Brain pericyte (primary cell): ENCODE data around the gene INSYN1.
"Not testable (repeated sequence)": the region's sequence is repeated elsewhere in the genome, so short reads cannot be mapped to it uniquely, and the experiment has no call there.

Source experiments
- DNase-seq: peaks from one replicate; pipeline ENCODE4 v3.0.0-alpha.2; 2012; ENCODE audit warnings: low read depth, low spot score

The INSYN1 gene

GRCh38 chr15:73753250-73754130 is at the start of gene INSYN1:
Gene INSYN1, minus strand, starts transcription at chr15:73753351. Its CDS starts 2,221 bp downstream, at chr15:73751130.
- no peak for DNase-seq

GRCh38 chr15:73802431-73803041 is 49.4 kb upstream of the INSYN1 start:
- no peak for DNase-seq

GRCh38 chr15:73800662-73801345 is 47.7 kb upstream of the INSYN1 start:
- DNase-seq, result no peak

DNA sequence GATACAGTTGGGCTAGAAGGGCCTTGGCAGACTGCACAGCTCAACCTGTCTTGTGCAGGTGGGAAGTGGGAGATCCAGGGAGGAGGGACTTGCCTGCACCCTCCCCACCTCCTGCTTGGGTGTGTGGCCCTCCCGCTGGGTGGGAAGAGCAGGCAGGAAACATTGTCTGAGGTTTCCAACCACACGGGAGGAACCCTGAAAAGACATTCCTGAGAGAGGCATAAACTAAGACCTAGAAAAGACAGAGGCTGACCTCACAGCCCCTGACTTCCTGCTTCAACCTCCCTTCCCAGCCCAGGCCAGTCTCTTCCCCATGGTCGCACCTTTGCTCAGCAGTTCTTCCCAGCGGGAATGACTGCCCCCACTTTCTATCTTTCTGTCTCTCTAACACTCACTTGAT is 46.3 kb upstream of the INSYN1 start:
- DNase-seq, result no peak

DNA sequence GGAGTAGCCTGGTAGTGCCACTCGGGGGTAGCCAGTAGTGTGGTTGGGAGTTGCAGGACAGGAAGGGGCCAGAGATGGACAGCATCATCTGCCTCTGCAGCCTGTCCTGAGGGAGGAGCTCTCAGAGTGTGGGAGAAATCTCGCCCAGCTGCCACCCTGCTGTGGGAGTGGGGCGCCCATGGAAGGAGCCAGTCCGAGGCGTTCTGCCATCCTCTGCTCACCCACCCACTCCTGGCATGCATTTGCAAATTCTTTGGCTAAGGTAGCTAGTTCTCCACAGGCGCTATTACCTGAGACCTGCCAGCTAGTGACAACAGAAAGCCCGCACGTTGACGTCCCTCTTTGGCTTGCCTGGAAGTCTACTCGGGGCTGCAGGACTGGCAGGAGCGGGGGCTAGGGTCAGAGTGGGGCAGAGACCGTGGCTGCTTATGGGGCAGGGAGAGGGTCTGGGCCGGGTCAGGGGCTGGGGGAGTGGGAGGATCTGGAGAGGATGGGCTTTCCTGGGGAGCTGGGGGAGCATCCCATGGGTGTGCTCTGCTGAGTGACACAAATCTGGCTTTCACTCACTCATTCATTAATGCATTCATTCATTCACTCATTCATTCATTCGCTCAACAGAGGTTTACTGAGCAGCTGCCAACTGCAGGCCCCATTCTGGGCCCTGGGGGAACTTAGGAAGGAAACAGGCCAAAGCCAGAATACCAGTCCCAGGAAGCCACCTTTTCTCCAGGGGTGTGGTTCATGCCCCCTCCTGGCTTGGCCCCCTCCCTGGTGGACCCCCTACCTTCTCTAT is 44.4 kb upstream of the INSYN1 start:
- DNase-seq, result no peak

DNA sequence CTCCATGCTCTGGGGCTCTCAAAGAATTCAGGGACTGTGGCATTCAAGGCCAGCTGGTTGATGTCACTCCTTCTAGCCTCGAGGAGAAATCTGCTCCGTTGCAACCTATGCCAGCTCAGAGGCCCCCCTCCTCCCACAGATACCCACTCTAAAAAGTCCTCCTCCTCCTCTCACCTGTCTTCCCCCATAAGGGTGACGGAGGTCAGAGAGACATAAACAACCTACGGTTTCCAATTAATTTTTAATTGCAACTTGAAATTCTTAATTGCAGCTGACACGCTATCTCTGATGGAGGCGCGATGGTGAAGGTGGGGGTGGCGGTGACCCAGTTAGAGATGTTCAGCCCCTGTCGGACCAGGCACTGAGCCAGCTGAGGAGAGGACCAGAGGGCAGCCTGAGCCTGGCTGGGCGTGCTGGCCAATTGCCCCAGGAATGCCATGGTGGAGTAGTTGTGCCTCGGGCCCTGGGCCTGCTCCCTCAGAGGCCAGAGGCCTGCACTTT is 43.2 kb upstream of the INSYN1 start:
- DNase-seq, result no peak

DNA sequence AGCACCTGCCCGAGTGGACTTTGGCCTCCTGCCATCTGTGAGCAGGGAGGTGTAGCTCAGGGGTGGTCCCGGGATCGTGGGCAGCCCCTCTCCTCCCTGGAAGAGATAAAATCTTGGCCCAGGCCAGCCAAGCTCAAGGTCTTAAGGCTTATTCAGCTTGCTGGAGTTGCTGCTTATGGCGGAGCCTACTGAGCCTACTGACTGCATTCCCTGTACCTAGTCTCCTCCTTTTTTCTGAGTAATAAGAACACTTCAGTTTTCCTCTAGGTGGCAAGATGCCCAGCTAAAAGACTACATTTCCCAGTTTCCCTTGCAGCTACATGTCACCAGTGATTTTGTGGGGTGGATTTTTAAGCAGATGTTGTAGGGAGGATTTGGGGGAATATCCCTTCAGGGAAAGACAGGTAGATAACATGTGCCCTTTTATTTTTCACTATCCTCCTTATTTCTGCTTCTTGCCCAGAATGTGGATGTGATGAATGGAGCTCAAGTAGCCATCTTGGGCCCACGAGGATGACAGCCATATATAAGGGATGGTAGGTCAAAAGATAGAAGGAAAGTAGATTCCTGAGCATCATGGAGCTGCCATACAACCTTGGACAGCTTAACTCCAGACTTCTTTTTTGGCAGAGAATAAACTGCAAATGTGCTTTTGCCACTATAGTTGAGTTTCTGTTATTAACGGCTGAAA is 41.4 kb upstream of the INSYN1 start:
- no peak for DNase-seq

- DNase-seq, result not testable (repeated sequence)
These were observed 39.9 kb upstream of the INSYN1 start for GRCh38 chr15:73792899-73793541.

GRCh38 chr15:73792415-73792814 is 39.3 kb upstream of the INSYN1 start:
- no peak for DNase-seq

- DNase-seq, result no peak
These were observed 36.5 kb upstream of the INSYN1 start for GRCh38 chr15:73789521-73790240.

GRCh38 chr15:73787621-73788020 is 34.5 kb upstream of the INSYN1 start:
- no peak for DNase-seq

DNA sequence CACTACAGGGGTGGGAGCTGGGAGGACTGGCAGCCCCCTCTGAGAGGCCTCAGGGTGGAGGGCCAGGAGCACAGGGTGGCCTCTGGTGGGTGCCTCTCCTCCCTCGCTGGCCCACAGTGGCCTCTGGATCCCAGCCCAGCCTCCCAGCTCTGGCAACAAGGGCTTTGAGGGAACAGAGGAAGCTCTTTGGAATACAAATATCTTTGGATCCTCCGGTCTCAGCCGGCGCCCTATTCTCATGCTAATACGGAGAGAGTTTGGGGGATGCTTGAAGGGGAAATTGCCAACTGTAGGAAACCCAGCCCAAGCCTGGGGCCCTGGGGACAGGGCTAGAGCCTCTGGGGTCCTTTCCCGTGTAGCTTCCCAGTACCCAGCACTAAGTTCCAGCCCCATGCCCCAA is 33.4 kb upstream of the INSYN1 start:
- DNase-seq, result no peak

- not testable (repeated sequence) for DNase-seq
These were observed 32.3 kb upstream of the INSYN1 start for GRCh38 chr15:73785256-73786014.

- DNase-seq, result no peak
These were observed 31.1 kb upstream of the INSYN1 start for GRCh38 chr15:73784291-73784690.

- DNase-seq, result no peak
These were observed 29.3 kb upstream of the INSYN1 start for GRCh38 chr15:73782344-73782959.

DNA sequence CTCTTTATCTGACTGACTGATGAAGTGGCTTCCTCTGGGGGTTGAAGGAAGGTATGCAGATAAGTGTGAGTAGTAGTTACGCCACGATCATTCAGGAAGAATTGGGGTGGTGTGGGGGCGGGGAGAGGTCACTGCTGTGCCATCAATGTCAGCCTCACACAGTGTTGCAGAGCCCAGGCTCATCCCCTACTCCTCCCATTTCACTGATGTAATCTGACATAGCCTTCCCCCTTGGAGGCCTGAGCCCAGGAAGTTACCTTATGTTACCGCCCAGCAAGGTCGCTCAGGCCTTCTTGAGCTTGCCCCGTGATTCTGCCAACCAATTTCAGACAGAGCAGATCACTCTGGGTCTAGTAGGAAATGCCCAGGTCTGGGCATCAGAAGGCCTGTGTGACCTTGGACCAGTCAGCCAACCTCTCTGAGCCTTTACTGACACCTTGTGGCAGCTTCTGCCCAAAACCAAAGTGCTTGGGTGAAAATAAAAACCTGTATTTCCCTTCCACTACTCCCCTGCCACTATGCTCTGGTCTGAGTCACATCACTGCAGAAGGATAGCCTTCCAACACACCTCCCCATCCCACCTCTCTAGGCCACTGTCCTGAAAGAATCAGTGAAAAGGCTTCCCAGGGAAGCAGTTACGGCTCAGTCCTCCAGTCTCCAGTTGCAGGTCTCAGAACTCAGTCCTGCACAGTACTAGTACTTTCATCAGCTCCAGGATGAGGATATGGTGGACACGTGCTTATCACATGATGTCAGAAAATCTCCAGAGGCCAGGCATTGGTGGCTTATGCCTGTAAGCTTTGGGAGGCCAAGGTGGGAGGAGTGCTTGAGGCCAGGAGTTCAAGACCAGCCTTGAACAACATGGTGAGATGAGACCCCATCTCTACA is 28.1 kb upstream of the INSYN1 start:
- DNase-seq, result no peak

- DNase-seq, result no peak
These were observed 26.8 kb upstream of the INSYN1 start for GRCh38 chr15:73779974-73780373.

DNA sequence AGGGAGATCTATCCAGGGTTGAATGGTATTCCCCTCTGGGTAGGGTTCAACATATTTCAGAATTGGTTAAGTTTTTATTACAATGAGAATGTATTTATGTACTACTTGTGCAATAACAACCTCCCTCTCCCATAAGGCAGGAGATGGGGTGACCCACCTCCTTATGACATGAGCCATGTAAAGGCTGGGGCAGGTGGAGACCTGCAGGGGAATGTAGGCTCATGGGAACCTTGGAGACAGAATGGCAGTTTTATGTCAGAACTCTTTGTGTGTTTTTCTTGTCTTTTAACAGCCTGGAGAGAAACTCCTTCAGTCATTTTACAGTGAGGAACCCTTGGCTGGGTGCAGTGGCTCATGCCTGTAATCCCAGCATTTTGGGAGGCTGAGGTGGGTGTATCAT is 24.6 kb upstream of the INSYN1 start:
- no peak for DNase-seq
